ENCODE results near the gene POLD1.

The POLD1 gene

DNA sequence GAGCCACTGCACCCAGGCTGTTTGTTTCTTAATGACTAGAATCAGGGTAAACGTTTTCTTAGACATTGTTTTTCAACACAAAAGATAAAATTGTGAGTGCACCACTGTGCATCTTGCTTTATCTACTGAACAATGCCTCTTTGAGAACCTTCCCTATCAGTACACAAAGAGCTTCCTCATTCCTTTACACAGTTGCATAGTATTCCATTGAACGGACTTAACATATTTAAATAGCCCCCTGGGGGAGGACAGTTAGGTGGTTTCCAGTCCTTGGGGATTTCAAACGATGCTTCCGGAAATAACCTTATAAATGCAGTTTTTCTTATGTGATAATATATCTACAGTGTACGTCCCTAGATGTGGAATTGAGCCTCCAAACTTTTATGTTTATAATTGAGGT is 8.6 kb downstream of the POLD1 start:
- no peak for DNase-seq

DNA sequence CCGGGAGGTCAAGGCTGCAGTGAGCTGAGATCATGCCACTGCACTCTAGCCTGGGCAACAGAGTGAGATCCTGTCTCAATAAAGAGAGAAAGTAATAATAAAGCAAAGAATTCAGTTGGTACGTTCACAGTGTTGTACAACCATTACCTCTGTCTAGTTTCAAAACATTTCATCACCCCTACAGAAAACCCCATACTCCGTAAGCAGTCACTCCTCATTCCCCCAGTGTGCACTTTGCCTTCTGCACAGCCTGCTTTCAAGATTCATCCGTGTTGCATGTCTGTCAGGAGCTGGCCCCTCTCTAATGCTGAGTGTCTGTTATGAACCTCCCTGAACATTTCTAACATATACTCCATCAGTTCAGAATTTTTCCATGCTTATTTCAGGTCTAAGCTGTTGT is 9.4 kb downstream of the POLD1 start:
- DNase-seq = no peak

DNA sequence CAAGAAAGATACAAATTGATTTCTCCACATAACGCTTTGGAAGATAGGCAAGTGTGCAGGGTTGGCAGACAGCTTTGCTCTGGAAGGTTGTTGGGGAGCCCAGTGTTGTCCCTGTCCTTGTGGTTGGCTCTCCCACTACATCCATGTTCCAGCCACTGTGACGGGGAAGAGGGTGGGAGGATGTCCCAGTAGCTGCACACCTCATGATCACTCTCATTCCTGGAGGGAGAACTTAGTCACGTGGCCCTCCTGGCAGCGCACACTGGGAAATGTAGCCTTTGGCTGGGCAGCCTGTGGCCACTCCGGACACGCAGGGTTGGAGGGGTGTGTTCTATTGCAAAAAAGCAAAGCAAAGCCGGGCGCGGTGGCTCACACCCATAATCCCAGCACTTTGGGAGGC is 9.9 kb downstream of the POLD1 start:
- DNase-seq = no peak

DNA sequence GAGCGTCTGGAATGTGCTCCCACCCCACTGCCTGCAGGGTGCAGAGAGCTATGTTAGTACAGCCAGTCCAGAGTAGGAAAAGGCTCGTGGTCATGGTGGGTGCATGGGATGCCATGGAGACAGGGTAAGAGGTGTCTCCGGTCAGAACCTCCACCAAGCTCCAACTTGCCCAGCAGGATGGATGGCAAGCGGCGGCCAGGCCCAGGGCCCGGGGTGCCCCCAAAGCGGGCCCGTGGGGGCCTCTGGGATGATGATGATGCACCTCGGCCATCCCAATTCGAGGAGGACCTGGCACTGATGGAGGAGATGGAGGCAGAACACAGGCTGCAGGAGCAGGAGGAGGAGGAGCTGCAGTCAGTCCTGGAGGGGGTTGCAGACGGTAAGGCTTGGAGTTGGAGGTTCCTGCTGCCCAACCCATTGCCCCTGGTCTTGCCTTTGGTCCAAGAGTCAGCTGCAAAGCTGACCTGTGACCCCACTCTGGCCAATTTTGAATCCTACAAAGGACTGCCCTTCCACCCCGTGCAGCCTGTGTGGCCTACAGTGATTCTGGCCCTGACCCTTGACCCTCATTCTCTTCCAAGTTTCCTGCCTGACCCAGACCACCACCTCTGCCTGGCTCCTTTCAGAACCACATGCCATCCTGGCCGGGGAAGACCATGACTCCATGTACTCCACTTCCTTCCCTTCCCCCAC is 14.7 kb downstream of the POLD1 start:
- DNase-seq = no peak

DNA sequence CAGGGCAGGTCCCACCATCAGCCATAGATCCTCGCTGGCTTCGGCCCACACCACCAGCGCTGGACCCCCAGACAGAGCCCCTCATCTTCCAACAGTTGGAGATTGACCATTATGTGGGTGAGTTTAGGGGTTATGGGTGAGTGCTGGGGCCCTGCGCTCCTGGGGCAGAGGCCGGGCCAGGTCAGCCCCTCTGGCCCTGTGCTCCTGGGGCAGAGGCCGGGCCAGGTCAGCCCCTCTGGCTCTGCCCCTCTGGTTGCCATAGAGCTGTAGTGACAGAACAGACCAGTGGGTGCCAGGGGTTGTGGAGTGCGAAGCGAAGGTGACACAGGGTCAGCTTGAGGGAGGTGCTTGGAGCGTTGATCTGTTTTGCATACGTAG is 15.2 kb downstream of the POLD1 start:
- DNase-seq = no peak

DNA sequence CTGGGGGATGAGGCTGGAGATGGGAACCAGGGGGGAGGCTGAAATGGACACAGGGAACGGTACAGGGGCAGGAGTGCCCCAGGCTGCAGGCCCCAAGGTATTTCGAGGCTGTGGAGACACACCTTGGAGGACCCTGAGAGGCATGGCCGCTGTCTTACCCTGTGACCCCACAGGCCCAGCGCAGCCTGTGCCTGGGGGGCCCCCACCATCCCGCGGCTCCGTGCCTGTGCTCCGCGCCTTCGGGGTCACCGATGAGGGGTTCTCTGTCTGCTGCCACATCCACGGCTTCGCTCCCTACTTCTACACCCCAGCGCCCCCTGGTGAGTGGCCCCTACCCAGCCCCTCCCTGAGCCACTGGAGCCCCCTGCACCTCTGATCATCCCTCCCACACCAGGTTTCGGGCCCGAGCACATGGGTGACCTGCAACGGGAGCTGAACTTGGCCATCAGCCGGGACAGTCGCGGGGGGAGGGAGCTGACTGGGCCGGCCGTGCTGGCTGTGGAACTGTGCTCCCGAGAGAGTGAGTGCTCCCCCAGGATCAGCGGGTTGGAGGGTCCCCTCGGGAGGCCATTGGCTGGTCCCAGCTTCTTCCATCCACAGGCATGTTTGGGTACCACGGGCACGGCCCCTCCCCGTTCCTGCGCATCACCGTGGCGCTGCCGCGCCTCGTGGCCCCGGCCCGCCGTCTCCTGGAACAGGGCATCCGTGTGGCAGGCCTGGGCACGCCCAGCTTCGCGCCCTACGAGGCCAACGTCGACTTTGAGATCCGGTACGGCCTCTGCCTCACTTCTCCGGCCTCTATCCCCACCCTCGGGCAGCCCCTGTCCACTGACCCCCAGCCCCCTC is 17.7 kb downstream of the POLD1 start:
- DNase-seq = no peak

DNA sequence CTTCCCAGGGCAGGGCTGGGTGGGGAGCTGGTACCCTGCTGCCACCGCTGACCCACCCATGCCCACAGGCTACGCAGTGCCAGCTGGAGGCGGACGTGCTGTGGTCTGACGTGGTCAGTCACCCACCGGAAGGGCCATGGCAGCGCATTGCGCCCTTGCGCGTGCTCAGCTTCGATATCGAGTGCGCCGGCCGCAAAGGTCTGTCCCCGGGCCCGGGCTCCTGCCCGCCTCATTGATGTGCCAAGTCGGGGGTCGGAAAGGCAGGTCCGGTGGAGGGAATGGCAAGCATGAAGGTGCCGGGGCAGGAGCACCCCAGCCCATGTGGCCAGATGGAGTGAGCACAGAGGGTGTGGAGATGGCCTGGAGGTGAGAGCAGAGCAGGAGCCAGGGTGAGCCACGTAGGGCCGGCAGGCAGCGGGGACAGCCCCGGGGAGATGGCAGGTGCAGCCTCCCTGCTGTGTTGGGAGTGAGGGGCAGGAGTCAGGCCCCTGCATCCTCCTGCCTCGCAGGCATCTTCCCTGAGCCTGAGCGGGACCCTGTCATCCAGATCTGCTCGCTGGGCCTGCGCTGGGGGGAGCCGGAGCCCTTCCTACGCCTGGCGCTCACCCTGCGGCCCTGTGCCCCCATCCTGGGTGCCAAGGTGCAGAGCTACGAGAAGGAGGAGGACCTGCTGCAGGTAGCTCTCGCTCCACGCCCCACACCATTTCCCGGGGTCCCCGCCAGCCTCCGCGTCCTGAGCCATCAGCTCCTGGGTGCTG is 18.6 kb downstream of the POLD1 start:
- no peak for DNase-seq

DNA sequence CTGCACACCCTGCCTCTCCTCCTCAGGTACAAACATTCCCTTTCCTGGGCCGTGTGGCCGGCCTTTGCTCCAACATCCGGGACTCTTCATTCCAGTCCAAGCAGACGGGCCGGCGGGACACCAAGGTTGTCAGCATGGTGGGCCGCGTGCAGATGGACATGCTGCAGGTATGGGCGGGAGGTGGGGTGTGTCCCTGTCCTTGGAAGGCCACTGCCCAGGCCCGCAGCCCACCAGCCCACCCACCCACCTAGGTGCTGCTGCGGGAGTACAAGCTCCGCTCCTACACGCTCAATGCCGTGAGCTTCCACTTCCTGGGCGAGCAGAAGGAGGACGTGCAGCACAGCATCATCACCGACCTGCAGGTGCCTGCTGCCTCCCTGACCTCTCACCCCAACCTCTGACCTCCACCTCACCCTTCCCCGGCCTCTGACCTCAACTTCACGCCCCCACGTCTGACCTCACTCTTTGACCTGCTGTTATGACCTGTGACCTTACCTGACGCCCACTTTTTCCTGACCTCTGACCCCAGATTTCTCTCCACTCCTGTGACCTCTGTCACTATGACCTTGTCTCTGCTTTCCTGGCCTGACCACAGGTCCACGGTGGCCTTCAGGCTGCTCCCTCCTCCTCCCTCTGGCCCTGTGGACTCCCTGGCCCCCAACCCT is 22.1 kb downstream of the POLD1 start:
- DNase-seq = no peak

DNA sequence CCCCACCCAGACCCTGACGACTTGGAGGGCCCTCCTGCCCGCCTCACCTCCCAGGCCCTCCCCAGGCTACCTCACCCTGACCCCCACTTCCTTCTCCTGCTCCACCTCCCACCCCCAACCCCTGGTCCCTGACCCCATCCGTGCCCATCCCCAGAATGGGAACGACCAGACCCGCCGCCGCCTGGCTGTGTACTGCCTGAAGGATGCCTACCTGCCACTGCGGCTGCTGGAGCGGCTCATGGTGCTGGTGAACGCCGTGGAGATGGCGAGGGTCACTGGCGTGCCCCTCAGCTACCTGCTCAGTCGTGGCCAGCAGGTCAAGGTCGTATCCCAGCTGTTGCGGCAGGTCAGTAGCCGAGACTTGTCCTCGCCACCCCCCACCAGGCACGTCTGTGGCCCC is 22.7 kb downstream of the POLD1 start:
- DNase-seq = no peak

DNA sequence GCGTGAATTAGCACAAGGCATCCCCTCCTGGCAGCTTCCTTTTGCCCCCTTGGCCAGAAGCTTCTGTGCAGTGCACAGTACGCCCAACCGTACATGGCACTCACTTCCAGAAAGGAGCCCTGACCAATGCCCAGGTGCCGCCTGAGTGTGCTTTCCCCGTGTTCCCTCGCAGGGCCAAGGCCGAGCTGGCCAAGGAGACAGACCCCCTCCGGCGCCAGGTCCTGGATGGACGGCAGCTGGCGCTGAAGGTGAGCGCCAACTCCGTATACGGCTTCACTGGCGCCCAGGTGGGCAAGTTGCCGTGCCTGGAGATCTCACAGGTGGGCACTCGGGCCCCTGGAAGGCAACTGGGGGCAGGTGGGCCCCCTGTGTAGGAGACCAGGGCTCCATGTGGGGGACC is 25.2 kb downstream of the POLD1 start:
- DNase-seq = no peak

DNA sequence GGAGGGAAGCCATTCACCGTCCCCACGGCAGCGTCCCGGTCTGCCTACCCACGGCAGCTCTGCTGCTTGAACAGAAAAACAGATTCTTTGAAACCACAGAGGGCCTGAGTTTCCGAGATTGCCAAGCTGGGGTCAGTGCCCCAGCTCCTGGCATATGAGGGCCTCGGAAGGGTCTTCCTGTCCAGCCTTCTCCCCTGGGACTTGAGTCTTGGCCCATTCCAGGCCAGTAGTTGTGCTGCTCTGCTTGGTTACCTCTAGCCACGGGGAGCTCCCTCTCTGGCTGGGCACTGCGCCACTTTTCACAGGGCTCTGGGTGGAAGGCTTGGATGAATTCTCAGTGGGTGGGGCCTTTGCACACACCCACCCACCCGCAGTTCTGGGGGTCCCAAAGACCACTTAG is 26.0 kb downstream of the POLD1 start:
- DNase-seq = no peak

DNA sequence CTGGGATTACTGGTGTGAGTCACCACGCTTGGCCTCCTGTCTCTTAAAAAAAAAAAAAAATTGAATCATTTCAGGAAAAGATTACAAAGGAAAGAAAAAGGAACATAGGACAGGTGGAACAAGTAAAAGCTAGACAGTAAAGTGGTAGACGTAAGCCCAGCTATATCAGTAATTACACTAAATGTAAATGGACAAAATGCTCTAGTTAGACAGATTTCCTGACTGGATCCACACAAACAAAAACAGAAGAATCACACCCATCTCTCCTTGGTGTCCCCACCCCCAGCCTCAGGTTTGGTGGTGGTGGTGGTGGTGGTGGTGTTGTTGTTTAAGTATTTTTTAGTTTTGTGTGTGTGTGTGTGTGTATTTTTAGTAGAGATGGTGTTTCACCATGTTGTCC is 28.3 kb downstream of the POLD1 start:
- no peak for DNase-seq

DNA sequence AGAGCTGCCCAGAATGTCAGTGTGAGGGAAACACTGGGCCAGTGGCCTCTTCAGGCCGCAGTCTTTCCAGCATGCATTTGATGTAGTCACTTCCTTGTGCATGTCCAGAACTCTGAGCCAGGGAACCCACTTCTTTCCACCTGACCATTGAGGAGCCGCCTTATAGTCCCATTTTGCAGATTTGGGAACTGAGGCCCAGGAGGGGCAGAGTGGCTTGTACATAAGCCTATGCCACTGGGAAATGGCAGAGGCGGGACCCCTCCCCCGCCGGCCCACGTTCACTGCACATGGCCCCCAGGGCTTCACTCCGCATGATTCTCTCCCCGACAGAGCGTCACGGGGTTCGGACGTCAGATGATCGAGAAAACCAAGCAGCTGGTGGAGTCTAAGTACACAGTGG is 28.9 kb downstream of the POLD1 start:
- no peak for DNase-seq

DNA sequence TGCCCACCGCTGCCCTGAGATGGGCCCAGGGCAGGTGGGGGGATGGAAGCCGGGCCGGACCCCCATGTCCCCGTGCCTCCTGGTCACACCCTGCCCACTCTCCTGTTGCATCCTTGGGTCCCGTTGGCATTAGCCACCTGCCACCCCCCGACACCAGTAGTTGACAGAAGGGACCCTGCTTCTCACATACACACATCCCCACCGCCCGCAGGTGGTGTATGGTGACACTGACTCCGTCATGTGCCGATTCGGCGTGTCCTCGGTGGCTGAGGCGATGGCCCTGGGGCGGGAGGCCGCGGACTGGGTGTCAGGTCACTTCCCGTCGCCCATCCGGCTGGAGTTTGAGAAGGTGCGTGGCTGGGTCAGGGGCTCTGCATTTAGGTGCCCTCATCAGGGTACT is 29.4 kb downstream of the POLD1 start:
- no peak for DNase-seq

DNA sequence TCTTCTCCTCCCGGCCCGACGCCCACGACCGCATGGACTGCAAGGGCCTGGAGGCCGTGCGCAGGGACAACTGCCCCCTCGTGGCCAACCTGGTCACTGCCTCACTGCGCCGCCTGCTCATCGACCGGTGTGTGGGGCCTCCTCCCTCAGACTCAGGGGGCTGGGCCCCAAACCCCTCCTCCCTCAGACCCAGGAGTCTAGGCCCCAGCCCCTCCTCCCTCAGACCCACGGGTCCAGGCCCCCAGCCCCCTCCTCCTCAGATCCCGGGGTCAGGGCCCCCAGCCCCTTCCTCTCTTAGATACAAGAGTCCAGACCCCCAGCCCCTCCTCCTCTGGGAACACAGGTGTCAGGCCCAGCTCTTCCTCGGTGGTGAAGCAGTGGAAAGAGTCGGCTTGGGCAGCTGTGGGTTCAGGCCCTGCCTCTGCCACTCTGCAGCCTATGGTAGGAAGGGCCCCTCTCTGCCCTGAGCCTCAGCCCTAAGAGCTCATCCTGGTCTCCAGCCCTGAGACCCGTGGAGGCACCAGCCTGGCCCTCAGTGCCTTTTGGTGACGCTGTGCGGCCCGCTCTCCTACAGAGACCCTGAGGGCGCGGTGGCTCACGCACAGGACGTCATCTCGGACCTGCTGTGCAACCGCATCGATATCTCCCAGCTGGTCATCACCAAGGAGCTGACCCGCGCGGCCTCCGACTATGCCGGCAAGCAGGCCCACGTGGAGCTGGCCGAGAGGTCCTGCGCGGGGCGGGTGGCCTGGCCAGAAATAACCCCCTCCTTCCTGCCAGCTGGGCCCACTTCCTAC is 30.9 kb downstream of the POLD1 start:
- no peak for DNase-seq

DNA sequence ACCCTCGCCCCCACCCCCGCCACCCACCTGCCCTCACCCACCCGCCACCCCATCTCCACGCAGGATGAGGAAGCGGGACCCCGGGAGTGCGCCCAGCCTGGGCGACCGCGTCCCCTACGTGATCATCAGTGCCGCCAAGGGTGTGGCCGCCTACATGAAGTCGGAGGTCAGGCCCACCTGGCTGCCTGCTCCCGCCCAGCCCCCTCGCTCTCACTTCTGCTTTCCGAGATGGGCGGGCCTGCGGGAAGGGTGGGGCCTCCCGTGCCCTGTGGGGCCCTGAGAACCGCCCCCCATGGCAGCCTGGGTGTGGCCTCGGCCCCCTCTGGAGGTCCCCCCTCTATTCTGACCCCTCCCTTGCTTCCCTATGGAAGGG is 31.5 kb downstream of the POLD1 start:
- DNase-seq = no peak

DNA sequence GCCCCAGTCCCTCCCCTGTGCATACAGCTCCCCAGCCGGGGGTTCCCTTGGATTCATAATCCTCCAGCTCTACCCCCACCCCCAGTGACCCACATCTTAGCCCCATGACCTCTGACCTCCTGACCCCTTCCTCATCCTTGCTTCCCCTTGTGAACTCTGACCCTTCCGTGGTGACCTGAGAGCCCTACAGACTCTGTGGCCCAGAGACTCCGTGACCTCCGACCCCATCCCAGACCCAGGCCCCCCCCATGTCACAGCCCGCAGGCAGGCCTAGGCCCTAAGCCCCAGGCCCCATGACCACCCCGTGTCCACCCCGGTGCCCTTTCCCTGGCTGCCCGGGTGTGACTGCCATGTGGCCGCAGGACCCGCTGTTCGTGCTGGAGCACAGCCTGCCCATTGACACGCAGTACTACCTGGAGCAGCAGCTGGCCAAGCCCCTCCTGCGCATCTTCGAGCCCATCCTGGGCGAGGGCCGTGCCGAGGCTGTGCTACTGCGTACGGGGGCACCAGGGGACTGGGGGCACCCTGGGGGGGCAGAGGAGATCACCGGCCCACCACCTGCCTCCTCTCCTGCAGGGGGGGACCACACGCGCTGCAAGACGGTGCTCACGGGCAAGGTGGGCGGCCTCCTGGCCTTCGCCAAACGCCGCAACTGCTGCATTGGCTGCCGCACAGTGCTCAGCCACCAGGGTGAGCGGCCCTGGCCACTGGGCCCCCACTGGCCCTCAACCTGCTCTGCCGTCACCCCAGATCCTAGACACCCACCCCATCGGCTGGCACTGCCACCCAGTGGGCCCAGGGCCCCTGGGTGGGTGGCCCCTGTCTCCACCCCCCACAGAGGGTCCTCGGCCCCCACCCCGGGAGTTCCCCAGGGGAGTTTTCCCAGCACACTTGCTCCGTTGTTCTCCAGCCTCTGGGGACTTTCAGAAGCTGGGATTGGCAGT is 32.2 kb downstream of the POLD1 start:
- DNase-seq = no peak

DNA sequence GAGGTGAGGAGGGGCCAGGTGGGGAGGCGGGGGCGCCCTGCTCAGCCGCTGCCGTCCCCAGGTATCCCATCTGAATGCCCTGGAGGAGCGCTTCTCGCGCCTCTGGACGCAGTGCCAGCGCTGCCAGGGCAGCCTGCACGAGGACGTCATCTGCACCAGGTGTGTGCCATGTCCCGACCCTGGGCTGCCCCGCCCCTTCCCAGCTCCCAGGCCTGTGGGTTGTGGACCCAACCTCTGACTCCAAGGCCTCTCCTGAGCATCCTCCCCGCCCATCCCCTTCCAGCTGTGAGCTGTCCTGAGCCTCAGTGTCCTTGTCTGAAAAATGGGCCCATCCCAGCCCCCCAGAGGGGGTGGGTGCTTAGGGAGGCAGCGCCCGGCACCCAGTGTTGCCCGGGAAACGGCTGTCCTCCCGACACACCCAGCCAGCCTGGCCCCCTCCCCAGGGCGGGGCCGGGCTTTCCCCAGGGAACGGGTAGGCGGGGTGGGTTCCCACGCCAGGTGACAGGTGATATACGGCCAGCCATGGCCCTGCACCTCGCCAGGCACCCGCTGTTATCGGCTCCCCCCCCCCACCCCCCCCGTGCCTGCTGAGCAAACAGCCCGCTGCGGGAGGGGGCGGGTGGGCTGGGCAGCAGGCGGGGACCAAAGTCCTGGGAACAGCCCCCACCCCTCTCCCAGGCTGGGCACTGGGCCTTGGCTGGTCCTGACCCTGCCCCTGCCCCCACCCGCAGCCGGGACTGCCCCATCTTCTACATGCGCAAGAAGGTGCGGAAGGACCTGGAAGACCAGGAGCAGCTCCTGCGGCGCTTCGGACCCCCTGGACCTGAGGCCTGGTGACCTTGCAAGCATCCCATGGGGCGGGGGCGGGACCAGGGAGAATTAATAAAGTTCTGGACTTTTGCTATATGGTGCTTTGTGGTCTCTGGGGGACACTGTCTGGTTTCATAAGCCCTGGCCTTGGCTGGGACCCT is 33.2 kb downstream of the POLD1 start:
- DNase-seq = no peak

DNA sequence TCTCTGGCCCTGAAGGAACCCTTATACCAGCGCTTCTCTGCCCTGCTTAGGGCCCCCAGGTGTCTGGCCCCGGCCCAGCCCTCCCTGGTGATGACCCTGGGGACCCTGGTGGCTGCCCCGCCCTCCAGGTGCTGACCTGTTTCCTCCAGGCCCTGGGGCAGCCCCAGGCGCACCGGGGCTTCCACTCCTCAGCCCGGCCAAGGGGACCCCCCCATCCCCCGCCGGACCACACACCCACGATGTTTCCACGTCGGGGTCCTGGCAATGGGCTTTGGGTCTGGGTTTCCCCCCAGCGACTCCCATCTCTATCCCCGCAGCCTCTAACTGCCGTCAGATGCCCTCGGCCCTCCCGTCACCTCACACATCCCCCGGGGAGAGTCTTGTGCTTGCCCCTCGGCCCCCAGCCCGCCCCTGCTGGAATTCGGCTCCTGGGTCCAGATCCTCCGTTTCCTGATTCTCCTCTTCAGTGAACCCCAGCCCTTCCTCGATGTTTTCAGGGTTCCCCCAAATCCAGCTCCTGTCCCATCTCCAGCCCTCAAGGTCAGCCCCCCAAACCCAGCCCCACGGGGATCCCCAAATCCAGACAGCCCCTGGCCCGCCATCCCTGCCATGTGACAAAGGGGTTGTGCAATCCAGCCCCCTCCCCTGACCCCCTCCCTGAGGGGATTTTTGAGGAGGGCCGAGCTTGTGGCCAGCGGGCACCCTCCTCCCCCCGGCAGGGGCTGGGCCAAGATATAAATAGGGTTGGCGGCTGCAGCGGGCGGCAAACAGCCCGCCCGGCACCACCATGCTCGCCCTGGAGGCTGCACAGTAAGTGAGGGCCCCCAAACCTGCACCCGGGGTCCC is 34.3 kb downstream of the POLD1 start, which contains the start of gene SPIB:
TSS of gene SPIB (plus strand) at position 763 of the 846 bp plus-strand sequence. CDS start at position 788, 25 bp downstream.
- DNase-seq = no peak
